Type B pancreatic cell (in vitro differentiated cells): ENCODE measurements around the gene ANKRD11. TPM values are rescaled to one million over a fixed set of nuclear protein-coding genes. Genes with fewer than 3 reads are reported as not detected.

Experiments used
- DNase-seq: peaks from one replicate; pipeline ENCODE4 v3.0.0; 2021; ENCODE audit warnings: mixed read lengths; ENCODE audit not compliant: unreplicated experiment; ENCODE audit errors: extremely low spot score
- H3K27ac Mint-ChIP-seq: 2 replicates; pipeline ENCODE4 v1.8.0; 2021; ENCODE audit warnings: mild to moderate bottlenecking, mixed read lengths
- H3K27me3 Mint-ChIP-seq: 2 replicates; pipeline ENCODE4 v1.8.0; 2021; ENCODE audit warnings: mixed read lengths
- H3K36me3 Mint-ChIP-seq: 2 replicates; pipeline ENCODE4 v1.8.0; 2021; ENCODE audit warnings: mixed read lengths
- H3K4me1 Mint-ChIP-seq: one replicate; pipeline ENCODE4 v1.8.0; 2021; ENCODE audit warnings: mixed read lengths; ENCODE audit not compliant: unreplicated experiment
- H3K4me3 Mint-ChIP-seq: 2 replicates; pipeline ENCODE4 v1.8.0; 2021; ENCODE audit warnings: mild to moderate bottlenecking, mixed read lengths
- H3K9me3 Mint-ChIP-seq: 2 replicates; pipeline ENCODE4 v1.8.0; 2021; ENCODE audit warnings: mixed read lengths
- CTCF ChIP-seq: fragments of 200-600 bp; sonication (generic); conservative IDR thresholded peaks from 2 replicates; pipeline ENCODE4 v1.5.0; 2021; ENCODE audit warnings: antibody characterized with exemption, mild to moderate bottlenecking
- total RNA-seq: library from RNA; stranded (reverse); gene quantifications from 2 replicates; pipeline ENCODE4 v1.2.1, GENCODE V29; 2021; ENCODE audit warnings: low replicate concordance

Gene ANKRD11
- total RNA-seq, 1 donor from 2014 or later, result 153 TPM

GRCh38 chr16:89448656-89449055 lies 41.7 kb downstream of the ANKRD11 start:
- Mint-ChIP-seq H3K4me1 (peaks cover 62% of the 10 kb centered on the region), H3K9me3 (no peaks in the 10 kb centered on the region)
- TF ChIP-seq CTCF, result no peak

GRCh38 chr16:89446975-89447293 lies 43.4 kb downstream of the ANKRD11 start:
- no peak for DNase-seq
- no peaks in the 10 kb centered on the region for H3K9me3 Mint-ChIP-seq
- peak overlapping the region; percentile 98 for H3K27ac Mint-ChIP-seq
- H3K36me3 Mint-ChIP-seq, result peaks cover 5% of the 10 kb centered on the region
- peaks cover 69% of the 10 kb centered on the region for H3K4me1 Mint-ChIP-seq
- no peaks in the 10 kb centered on the region for H3K27me3 Mint-ChIP-seq
- no peak for TF ChIP-seq CTCF
- H3K4me3 Mint-ChIP-seq, result peak overlapping the region; percentile 32

More at GRCh38 chr16:89448656-89449055, 41.7 kb downstream of the ANKRD11 start:
- H3K27me3 Mint-ChIP-seq, result no peaks in the 10 kb centered on the region
- DNase-seq, result no peak
- H3K4me3 Mint-ChIP-seq, result no peak overlapping the region
- peak overlapping the region; percentile 70 for H3K27ac Mint-ChIP-seq
- H3K36me3 Mint-ChIP-seq, result peaks cover 5% of the 10 kb centered on the region

- H3K27ac Mint-ChIP-seq, result peak overlapping the region; percentile 98
- peak overlapping the region; percentile 32 for H3K4me3 Mint-ChIP-seq
Observed at GRCh38 chr16:89446136-89446974, 44.0 kb downstream of the ANKRD11 start.

GRCh38 chr16:89445166-89445565 lies 45.2 kb downstream of the ANKRD11 start:
- peaks cover 3% of the 10 kb centered on the region for H3K36me3 Mint-ChIP-seq
- peaks cover 69% of the 10 kb centered on the region for H3K4me1 Mint-ChIP-seq
- no peak for DNase-seq
- no peaks in the 10 kb centered on the region for H3K27me3 Mint-ChIP-seq
- no peaks in the 10 kb centered on the region for H3K9me3 Mint-ChIP-seq
- H3K4me3 Mint-ChIP-seq, result peak overlapping the region; percentile 39
- TF ChIP-seq CTCF, result no peak
- peak overlapping the region; percentile 98 for H3K27ac Mint-ChIP-seq

More at GRCh38 chr16:89446136-89446974, 44.0 kb downstream of the ANKRD11 start:
- H3K4me1 Mint-ChIP-seq, result peaks cover 73% of the 10 kb centered on the region
- no peaks in the 10 kb centered on the region for H3K9me3 Mint-ChIP-seq
- H3K36me3 Mint-ChIP-seq, result peaks cover 5% of the 10 kb centered on the region
- no peak for TF ChIP-seq CTCF
- no peak for DNase-seq
- H3K27me3 Mint-ChIP-seq, result no peaks in the 10 kb centered on the region

DNA sequence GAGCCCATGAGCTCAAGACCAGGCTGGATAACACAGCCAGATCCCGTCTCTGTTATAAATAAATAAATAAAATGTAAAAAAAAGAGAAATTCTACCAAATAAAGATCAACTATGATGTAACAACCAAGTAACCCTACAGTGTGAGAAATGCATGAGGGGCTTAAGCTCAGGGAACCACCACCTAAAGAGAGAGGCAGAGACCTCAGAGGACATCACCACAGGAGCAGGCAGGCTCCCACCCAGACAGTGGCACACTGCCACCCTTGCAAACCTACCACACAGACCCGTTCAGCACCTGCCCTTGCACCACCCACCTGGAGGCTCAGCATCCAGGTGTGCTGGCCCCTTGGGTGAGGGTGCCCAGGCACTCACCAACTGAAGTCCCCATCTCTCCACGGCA lies 45.6 kb downstream of the ANKRD11 start:
- peaks cover 70% of the 10 kb centered on the region for H3K4me1 Mint-ChIP-seq
- H3K9me3 Mint-ChIP-seq, result no peaks in the 10 kb centered on the region
- TF ChIP-seq CTCF, result no peak
- H3K27ac Mint-ChIP-seq, result peak overlapping the region; percentile 98
- no peaks in the 10 kb centered on the region for H3K36me3 Mint-ChIP-seq
- no peak overlapping the region for H3K4me3 Mint-ChIP-seq
- DNase-seq, result no peak
- no peaks in the 10 kb centered on the region for H3K27me3 Mint-ChIP-seq
